Uterus (tissue), 4 donors: Measurements from ENCODE around the gene ZNF653. TPM values are rescaled to one million over a fixed set of nuclear protein-coding genes. Genes with fewer than 3 reads are reported as not detected.

Experiments
- DNase-seq, 2 donors: peaks; one replicate each; pipeline ENCODE4 v3.0.0-alpha.2; 2019 to 2020
- H3K27ac ChIP-seq, 2 donors: fragments of 200-600 bp; sonication (generic); 1 replicate in 1 of 2; 2 replicates in 1 of 2; pipeline ENCODE4 v1.5.1; 2016 to 2018
- H3K27me3 ChIP-seq, 2 donors: fragments of 200-600 bp; sonication (generic); one replicate each; pipeline ENCODE4 v1.5.1; 2018 to 2019; ENCODE audit warnings: control low read depth in 1 of 2
- H3K36me3 ChIP-seq, 2 donors: fragments of 200-600 bp; sonication (generic); one replicate each; pipeline ENCODE4 v1.5.1; 2019; ENCODE audit warnings: control low read depth in 1 of 2
- H3K4me1 ChIP-seq, 2 donors: fragments of 200-600 bp; sonication (generic); one replicate each; pipeline ENCODE4 v1.5.1; 2018 to 2019; ENCODE audit warnings: control low read depth in 1 of 2
- H3K4me3 ChIP-seq, 2 donors: fragments of 200-600 bp; sonication (generic); 1 replicate in 1 of 2; 2 replicates in 1 of 2; pipeline ENCODE4 v1.5.1; 2018 to 2019; ENCODE audit warnings: mild to moderate bottlenecking in 1 of 2
- H3K9me3 ChIP-seq, 2 donors: fragments of 200-600 bp; sonication (generic); one replicate each; pipeline ENCODE4 v1.5.1; 2019; ENCODE audit warnings: control low read depth in 1 of 2
- CTCF ChIP-seq, 4 experiments: fragments of 200-600 bp in 2 of 4; fragments of 450-650 bp in 2 of 4; sonication (generic) in 2 of 4; IDR thresholded peaks; one replicate each; pipeline ENCODE4 v1.5.1; 2016 to 2019; ENCODE audit warnings: antibody characterized with exemption in 4 of 4, mild to moderate bottlenecking in 2 of 4, moderate library complexity in 1 of 4
- POLR2A ChIP-seq, 2 donors: fragments of 450-650 bp; IDR thresholded peaks; one replicate each; pipeline ENCODE4 v1.6.1; 2016; ENCODE audit warnings: antibody characterized with exemption in 2 of 2, mild to moderate bottlenecking in 1 of 2, moderate library complexity in 1 of 2
- intact Hi-C: fragments of 100-400 bp; cut with DNase I; formaldehyde crosslinking; loops from one replicate; pipeline ENCODE4 v1.15.1; 2023; ENCODE audit warnings: low total_unique reads
- total RNA-seq, 4 donors: library from RNA; depleted of rRNA in 3 of 4; stranded (reverse); fragments of >200 nt in 3 of 4; gene quantifications; one replicate each; pipeline versions ENCODE4 v1.1.0 to v1.2.4, GENCODE V29; 2014 to 2023
- donor health status: DM: yes; HTN: yes; CAD: no.

The ZNF653 gene
- total RNA-seq, 4 donors from 2014 or later, result 0.88 to 14.8 (median 6.3) TPM

- DNase-seq, result no peak
- H3K36me3 ChIP-seq, result no peaks in the 10 kb centered on the region
- no peak overlapping the region for H3K27ac ChIP-seq
- intact Hi-C loops, result no loop called here
- no peaks in the 10 kb centered on the region for H3K4me1 ChIP-seq
- TF ChIP-seq CTCF (IDR thresholded peaks at IDR 0.05) (no peak), POLR2A (IDR thresholded peaks at IDR 0.05) (no peak)
- H3K27me3 ChIP-seq, result no peaks in the 10 kb centered on the region
- no peak overlapping the region for H3K4me3 ChIP-seq
- no peaks in the 10 kb centered on the region for H3K9me3 ChIP-seq
Measured at GRCh38 chr19:11495481-11495880, 10.2 kb downstream of the ZNF653 start.

GRCh38 chr19:11494634-11495285, 10.9 kb downstream of the ZNF653 start:
- intact Hi-C loops, result no loop called here
- no peak for TF ChIP-seq CTCF (IDR thresholded peaks at IDR 0.05)
- no peak for TF ChIP-seq POLR2A (IDR thresholded peaks at IDR 0.05)
- no peak overlapping the region for H3K27ac ChIP-seq
- H3K27me3 ChIP-seq, result no peaks in the 10 kb centered on the region
- no peak for DNase-seq
- H3K4me1 ChIP-seq, result no peaks in the 10 kb centered on the region
- no peaks in the 10 kb centered on the region for H3K9me3 ChIP-seq
- no peaks in the 10 kb centered on the region for H3K36me3 ChIP-seq
- no peak overlapping the region for H3K4me3 ChIP-seq

- Histone ChIP-seq H3K27me3 (no peaks in the 10 kb centered on the region), H3K9me3 (no peaks in the 10 kb centered on the region), H3K4me3 (no peak overlapping the region), H3K36me3 (no peaks in the 10 kb centered on the region), H3K27ac (no peak overlapping the region), H3K4me1 (no peaks in the 10 kb centered on the region)
- no peak for DNase-seq
- intact Hi-C loops, result loop anchor here (10.0 kb wide), 1 partner anchor 95 kb away; no protein-coding TSS in a partner anchor
- TF ChIP-seq POLR2A (IDR thresholded peaks at IDR 0.05) (no peak), CTCF (IDR thresholded peaks at IDR 0.05) (no peak)
Measured at GRCh38 chr19:11489378-11489777, 16.3 kb downstream of the ZNF653 start.

- H3K27me3 ChIP-seq, result peaks cover 11 to 19% of the 10 kb centered on the region in 2 donors
Measured at GRCh38 chr19:11486661-11487503, 18.8 kb downstream of the ZNF653 start.

More at GRCh38 chr19:11486661-11487503, 18.8 kb downstream of the ZNF653 start:
- H3K4me3 ChIP-seq, result no peak overlapping the region
- no peak for DNase-seq
- intact Hi-C loops, result loop anchor here (10.0 kb wide), 1 partner anchor 98 kb away; no protein-coding TSS in a partner anchor
- H3K27ac ChIP-seq, result no peak overlapping the region
- H3K4me1 ChIP-seq, result peaks cover 0 to 12% of the 10 kb centered on the region in 2 donors
- TF ChIP-seq CTCF (IDR thresholded peaks at IDR 0.05) (no peak), POLR2A (IDR thresholded peaks at IDR 0.05) (no peak)
- H3K9me3 ChIP-seq, result no peaks in the 10 kb centered on the region
- no peaks in the 10 kb centered on the region for H3K36me3 ChIP-seq
